Activated CD8-positive, alpha-beta memory T cell treated with anti-CD3 and anti-CD28 coated beads, Interleukin-2, amount 50 U/mL, for 1 hour (primary cell): Measurements from ENCODE around the gene MAP3K14.
A peak's percentile ranks its signal among the peaks of the same experiment; 100 is the strongest.

Experiments used
- DNase-seq: peaks from one replicate; pipeline ENCODE4 v3.0.0-alpha.2; 2020; ENCODE audit errors: extremely low read depth

The MAP3K14 gene

GRCh38 chr17:45235416-45236281, 81.2 kb downstream of the MAP3K14 start:
- no peak for DNase-seq

GRCh38 chr17:45234641-45235415, 82.0 kb downstream of the MAP3K14 start:
- DNase-seq = no peak

- no peak for DNase-seq
These were observed 83.3 kb downstream of the MAP3K14 start for GRCh38 chr17:45233423-45233924.

GRCh38 chr17:45232514-45233422, 84.1 kb downstream of the MAP3K14 start:
- no peak for DNase-seq

GRCh38 chr17:45231481-45232116, 85.2 kb downstream of the MAP3K14 start:
- no peak for DNase-seq

- no peak for DNase-seq
These were observed 85.9 kb downstream of the MAP3K14 start for GRCh38 chr17:45230787-45231480.

- DNase-seq = no peak
These were observed 86.4 kb downstream of the MAP3K14 start for GRCh38 chr17:45230410-45230786.

GRCh38 chr17:45229681-45230409, 87.0 kb downstream of the MAP3K14 start:
- no peak for DNase-seq

- peak; percentile 90 for DNase-seq
These were observed 87.9 kb downstream of the MAP3K14 start for GRCh38 chr17:45228763-45229539.

GRCh38 chr17:45227926-45228762, 88.7 kb downstream of the MAP3K14 start:
- no peak for DNase-seq

GRCh38 chr17:45227101-45227925, 89.5 kb downstream of the MAP3K14 start:
- no peak for DNase-seq

GRCh38 chr17:45226576-45226975, 90.2 kb downstream of the MAP3K14 start:
- no peak for DNase-seq

GRCh38 chr17:45225964-45226530, 90.8 kb downstream of the MAP3K14 start:
- DNase-seq = peak; percentile 95

GRCh38 chr17:45225051-45225700, 91.6 kb downstream of the MAP3K14 start:
- DNase-seq = no peak

- no peak for DNase-seq
These were observed 92.2 kb downstream of the MAP3K14 start for GRCh38 chr17:45224671-45225050.
